Body of pancreas (tissue), 4 donors: ENCODE measurements around the gene NME7.

Experiments
- CTCF ChIP-seq, 7 experiments: fragments of 450-650 bp in 4 of 7; fragments of 200-600 bp in 3 of 7; sonication (generic) in 3 of 7; IDR thresholded peaks; one replicate each; pipeline ENCODE4 v1.5.1; 2016 to 2019; ENCODE audit warnings: antibody characterized with exemption in 7 of 7
- POLR2A ChIP-seq, 3 donors: fragments of 450-650 bp; IDR thresholded peaks; one replicate each; pipeline ENCODE4 v1.6.1; 2016; ENCODE audit warnings: antibody characterized with exemption in 3 of 3, mild to moderate bottlenecking in 2 of 3

- TF ChIP-seq CTCF (IDR thresholded peaks at IDR 0.05) (no peak), POLR2A (IDR thresholded peaks at IDR 0.05) (no peak)
These were observed 2.6 kb downstream of the NME7 start for GRCh38 chr1:169364948-169365347.
